ENCODE results near the gene OSBP2.

The OSBP2 gene

GRCh38 chr22:30755759-30756124 lies 61.1 kb downstream of the OSBP2 start:
- Histone ChIP-seq H3K27ac (ENCODE audit: low read depth, low read length) (no peak overlapping the region), H3K27me3 (ENCODE audit: control insufficient read depth, low read length) (no peaks in the 10 kb centered on the region), H3K36me3 (ENCODE audit: control insufficient read depth, low read length) (no peaks in the 10 kb centered on the region), H3F3A (ENCODE audit: control insufficient read depth, insufficient read depth) (no peaks in the 10 kb centered on the region), H3K4me1 (ENCODE audit: control insufficient read depth, low read length) (no peaks in the 10 kb centered on the region), H3K79me2 (ENCODE audit: control insufficient read depth, low read length) (no peaks in the 10 kb centered on the region), H4K20me1 (ENCODE audit: control insufficient read depth, insufficient read depth, low read depth, low read length) (no peaks in the 10 kb centered on the region), H3K4me2 (ENCODE audit: low read length) (no peak overlapping the region), H3K9me3 (ENCODE audit: control insufficient read depth, insufficient read depth, low read length) (no peaks in the 10 kb centered on the region), H3K9me2 (replicated peaks; ENCODE audit: control insufficient read depth, low read length) (no peaks in the 10 kb centered on the region), H3K4me3 (ENCODE audit: low read length) (no peak overlapping the region)
- TF ChIP-seq CTCF (IDR thresholded peaks at IDR 0.05; ENCODE audit: low read depth, low read length, poor library complexity, severe bottlenecking): no peak
- no peak for TF ChIP-seq EZH2phosphoT487 (IDR thresholded peaks at IDR 0.05; ENCODE audit: borderline replicate concordance, low read length)

- H3K4me2 ChIP-seq (ENCODE audit: low read length): no peak overlapping the region
- H3K27ac ChIP-seq (ENCODE audit: low read depth, low read length): no peak overlapping the region
- no peaks in the 10 kb centered on the region for H3K4me1 ChIP-seq (ENCODE audit: control insufficient read depth, low read length)
- H3K79me2 ChIP-seq (ENCODE audit: control insufficient read depth, low read length): no peaks in the 10 kb centered on the region
- no peaks in the 10 kb centered on the region for H3K27me3 ChIP-seq (ENCODE audit: control insufficient read depth, low read length)
- TF ChIP-seq EZH2phosphoT487 (IDR thresholded peaks at IDR 0.05; ENCODE audit: borderline replicate concordance, low read length) (no peak), CTCF (IDR thresholded peaks at IDR 0.05; ENCODE audit: low read depth, low read length, poor library complexity, severe bottlenecking) (peak; percentile 61)
- no peaks in the 10 kb centered on the region for H3K36me3 ChIP-seq (ENCODE audit: control insufficient read depth, low read length)
- no peaks in the 10 kb centered on the region for H3K9me3 ChIP-seq (ENCODE audit: control insufficient read depth, insufficient read depth, low read length)
- H3F3A ChIP-seq (ENCODE audit: control insufficient read depth, insufficient read depth): no peaks in the 10 kb centered on the region
- H4K20me1 ChIP-seq (ENCODE audit: control insufficient read depth, insufficient read depth, low read depth, low read length): no peaks in the 10 kb centered on the region
- no peak overlapping the region for H3K4me3 ChIP-seq (ENCODE audit: low read length)
- H3K9me2 ChIP-seq (replicated peaks; ENCODE audit: control insufficient read depth, low read length): no peaks in the 10 kb centered on the region
Measured at GRCh38 chr22:30763815-30764673, 69.4 kb downstream of the OSBP2 start.

GRCh38 chr22:30767661-30768060 lies 73.0 kb downstream of the OSBP2 start:
- Histone ChIP-seq H3K4me2 (ENCODE audit: low read length) (no peak overlapping the region), H3F3A (ENCODE audit: control insufficient read depth, insufficient read depth) (no peaks in the 10 kb centered on the region), H3K9me2 (replicated peaks; ENCODE audit: control insufficient read depth, low read length) (no peaks in the 10 kb centered on the region), H4K20me1 (ENCODE audit: control insufficient read depth, insufficient read depth, low read depth, low read length) (no peaks in the 10 kb centered on the region), H3K9me3 (ENCODE audit: control insufficient read depth, insufficient read depth, low read length) (no peaks in the 10 kb centered on the region), H3K4me3 (ENCODE audit: low read length) (no peak overlapping the region), H3K27ac (ENCODE audit: low read depth, low read length) (no peak overlapping the region), H3K4me1 (ENCODE audit: control insufficient read depth, low read length) (no peaks in the 10 kb centered on the region), H3K79me2 (ENCODE audit: control insufficient read depth, low read length) (no peaks in the 10 kb centered on the region), H3K36me3 (ENCODE audit: control insufficient read depth, low read length) (no peaks in the 10 kb centered on the region), H3K27me3 (ENCODE audit: control insufficient read depth, low read length) (no peaks in the 10 kb centered on the region)
- TF ChIP-seq CTCF (IDR thresholded peaks at IDR 0.05; ENCODE audit: low read depth, low read length, poor library complexity, severe bottlenecking): no peak
- no peak for TF ChIP-seq EZH2phosphoT487 (IDR thresholded peaks at IDR 0.05; ENCODE audit: borderline replicate concordance, low read length)
